Ammon's horn (tissue), 1 donor: ENCODE results near the gene BUB3.

Source experiments
- DNase-seq: peaks from one replicate; pipeline ENCODE4 v3.0.0-alpha.2; 2016; ENCODE audit warnings: low spot score

The BUB3 gene

GRCh38 chr10:123204127-123204461 lies 49.9 kb downstream of the BUB3 start:
- no peak for DNase-seq

GRCh38 chr10:123205041-123205440 lies 50.8 kb downstream of the BUB3 start:
- no peak for DNase-seq

GRCh38 chr10:123212063-123212462 lies 57.9 kb downstream of the BUB3 start:
- no peak for DNase-seq

- DNase-seq, result no peak
Measured at GRCh38 chr10:123212640-123213039, 58.4 kb downstream of the BUB3 start.

GRCh38 chr10:123213192-123213591 lies 59.0 kb downstream of the BUB3 start:
- DNase-seq, result no peak
